GM19463 (cell line): ENCODE data around the gene PTGDS.
A peak's percentile ranks its signal among the peaks of the same experiment; 100 is the strongest.

Source experiments
- ATAC-seq: cut with Tn5 transposase; IDR thresholded peaks from one replicate; pipeline ENCODE4 v1.9.1; 2021; ENCODE audit warnings: mild to moderate bottlenecking, moderate library complexity; ENCODE audit not compliant: unreplicated experiment

The PTGDS gene

DNA sequence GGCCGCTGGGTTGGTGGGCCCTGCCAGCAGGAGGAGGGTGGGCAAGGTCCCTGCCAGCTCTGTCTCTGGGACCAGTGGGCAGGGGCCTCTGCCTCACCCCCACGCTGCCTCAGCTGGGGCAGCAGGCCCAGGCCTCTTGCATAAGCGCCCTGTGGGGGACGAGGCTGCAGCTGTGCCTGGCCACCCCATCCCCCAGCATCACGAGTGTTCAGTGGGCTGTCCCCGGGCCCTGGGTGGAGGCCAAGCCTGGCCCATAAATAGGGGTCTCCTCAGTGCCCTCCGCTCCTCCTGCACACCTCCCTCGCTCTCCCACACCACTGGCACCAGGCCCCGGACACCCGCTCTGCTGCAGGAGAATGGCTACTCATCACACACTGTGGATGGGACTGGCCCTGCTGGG is at the start of gene PTGDS:
PTGDS (plus strand) TSS at position 282 of the 400 bp plus-strand sequence; CDS start at position 357, 75 bp downstream.
- ATAC-seq, result no peak

DNA sequence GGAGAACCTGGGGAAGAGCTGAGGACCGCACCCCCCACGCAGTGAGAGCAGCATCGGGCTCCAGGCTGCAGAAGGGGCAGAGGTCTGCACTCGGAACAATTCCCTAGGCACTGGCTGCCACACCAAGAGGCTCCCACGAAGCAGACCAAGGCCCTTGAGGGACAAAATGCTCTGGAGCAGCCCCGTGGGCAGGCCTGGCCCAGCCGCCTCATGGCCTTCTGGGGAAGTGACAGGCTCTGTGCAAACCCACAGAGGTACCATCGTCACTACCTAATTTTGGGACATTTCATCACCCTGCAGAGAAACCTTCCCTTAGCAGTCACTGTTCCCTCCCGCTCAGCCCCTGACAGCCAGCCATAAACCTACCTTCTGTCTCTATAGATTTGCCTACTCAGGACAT is 48.7 kb upstream of the PTGDS start:
- no peak for ATAC-seq

DNA sequence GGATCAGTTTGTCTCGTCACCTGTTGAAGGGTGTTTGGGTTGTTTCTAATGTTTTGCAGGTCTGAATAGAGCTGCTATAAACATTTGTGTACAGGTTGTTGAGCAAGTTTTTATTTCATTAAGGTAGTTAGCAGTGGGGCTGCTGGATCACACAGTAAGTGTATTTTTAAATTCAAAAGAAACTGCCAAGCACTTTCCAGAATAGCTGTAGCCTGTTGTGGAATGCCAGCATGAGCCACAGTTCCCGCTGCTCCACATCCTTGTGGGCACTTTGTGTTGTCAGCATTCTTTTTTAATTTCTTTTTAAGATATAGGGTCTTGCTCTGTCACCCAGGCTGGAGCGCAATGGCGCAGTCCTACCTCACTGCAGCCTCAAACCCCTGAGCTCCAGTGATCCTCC is 47.3 kb upstream of the PTGDS start:
- ATAC-seq, result no peak

DNA sequence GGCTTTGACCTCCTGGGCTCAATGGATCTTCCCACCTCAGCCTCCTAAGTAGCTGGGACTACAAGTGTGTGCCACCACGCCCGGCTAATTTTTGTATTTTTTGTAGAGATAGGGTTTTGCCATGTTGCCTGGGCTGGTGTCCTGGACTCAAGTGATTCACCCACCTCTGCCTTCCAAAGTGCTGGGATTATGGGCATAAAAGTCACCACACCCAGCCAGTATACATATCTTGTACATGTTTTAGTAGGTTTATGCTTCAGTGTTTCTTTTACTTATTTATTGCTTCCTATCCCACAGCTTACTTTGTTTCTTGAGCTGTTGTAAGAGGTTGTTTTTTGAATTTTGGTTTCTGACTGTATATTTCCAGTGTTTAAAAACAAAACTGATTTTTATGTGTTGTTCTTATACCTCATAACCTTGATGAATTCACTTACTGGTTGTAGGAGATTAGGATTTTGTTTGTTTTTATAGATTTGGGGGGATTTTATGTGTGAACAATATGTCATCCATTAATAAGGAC is 45.6 kb upstream of the PTGDS start:
- ATAC-seq, result no peak

DNA sequence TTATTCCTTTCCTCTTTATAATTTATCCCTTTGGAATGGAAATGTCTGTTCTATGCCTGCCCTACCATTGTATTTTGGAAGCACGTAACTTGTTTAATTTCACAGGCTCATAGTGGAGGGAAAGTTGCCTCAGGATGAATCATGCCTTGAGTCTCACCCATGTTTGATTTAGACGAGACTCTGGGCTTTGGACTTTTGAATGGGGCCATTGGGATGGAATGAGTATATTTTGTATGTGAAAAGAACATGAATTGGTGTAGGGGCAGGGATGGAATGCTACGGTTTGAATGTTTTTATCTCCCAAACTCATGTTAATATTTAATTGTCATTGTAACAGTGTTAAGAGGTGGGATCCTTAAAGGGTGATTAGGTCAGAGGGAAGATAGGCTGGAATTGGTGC is 43.0 kb upstream of the PTGDS start:
- no peak for ATAC-seq

DNA sequence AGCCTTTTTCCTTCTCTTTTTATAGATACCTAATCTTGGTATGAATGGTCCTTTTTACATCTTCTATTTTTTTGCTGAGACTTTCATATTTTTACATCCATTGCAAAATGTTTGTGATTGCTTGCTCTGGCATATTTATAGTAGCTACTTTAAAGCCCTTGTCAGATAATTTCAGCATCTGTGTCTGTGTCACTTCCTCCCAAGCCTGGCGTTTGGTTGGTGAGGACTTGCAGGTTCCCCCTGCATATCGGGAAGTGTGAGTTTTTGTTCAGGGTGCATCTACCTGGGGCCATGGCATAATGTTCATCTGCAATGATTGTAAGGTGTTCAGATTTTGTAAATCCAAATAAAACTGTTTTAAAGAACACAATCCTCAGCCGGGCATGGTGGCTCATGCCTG is 41.7 kb upstream of the PTGDS start:
- no peak for ATAC-seq

DNA sequence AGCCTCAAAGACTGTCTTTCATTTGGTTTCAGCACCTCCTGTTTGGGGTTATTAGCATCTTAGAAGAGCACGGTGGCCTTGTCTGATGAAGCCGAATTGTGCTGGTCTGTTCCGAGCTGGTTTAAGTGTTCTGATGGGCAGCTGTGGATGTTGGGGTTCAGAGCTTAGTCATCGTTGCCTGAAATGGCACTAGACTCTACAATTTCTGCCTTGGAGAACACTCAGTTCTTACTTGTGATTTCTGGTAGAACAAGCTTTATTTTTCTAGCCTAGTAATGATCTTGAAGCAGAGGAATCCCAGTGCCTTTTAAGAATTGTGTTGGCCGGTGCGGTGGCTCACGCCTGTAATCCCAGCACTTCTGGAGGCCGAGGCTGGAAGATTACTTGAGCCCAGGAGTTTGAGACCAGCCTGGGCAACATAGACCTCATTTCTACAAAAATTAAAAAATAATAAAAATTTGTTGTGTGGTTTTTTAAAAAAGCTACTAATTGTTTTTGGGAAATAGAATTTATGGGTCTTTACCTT is 40.6 kb upstream of the PTGDS start:
- no peak for ATAC-seq

DNA sequence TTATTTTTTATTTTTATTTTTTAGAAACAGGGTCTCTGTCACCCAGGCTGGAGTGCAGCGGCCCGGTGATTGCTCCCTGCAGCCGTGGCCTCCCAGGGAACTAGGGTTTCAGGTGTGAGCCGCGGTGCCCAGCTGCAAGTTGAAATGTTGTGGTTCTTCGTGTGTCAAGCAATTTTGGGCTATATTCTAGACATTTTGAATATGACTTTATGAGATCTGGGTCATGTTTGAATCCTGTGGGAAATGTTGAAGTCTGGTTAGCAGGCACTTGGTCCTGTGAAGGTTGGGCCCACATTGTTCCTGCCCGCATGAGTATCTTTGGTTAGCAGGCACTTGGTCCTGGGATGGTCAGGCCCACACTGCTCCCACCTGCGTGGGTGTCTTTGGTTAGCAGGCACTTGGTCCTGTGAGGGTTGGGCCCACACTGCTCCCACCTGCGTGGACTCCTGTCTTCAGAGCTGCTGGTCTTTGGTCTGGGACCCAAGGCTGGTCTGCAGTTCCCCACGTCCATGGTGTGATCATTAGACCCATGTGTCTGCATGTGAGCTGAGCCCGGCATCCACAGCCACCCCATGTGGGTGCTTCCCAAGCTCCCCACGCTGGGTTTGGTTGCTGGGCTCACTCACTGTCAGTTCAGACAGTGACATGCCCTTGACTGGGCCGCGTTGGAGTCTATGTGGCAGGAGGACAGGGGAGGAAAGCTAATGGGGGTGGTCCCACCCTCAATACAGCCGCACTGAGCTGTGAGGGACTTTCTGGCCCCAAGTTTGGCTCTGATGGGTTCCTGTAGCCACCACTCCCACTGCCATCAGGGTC is 39.9 kb upstream of the PTGDS start:
- no peak for ATAC-seq

DNA sequence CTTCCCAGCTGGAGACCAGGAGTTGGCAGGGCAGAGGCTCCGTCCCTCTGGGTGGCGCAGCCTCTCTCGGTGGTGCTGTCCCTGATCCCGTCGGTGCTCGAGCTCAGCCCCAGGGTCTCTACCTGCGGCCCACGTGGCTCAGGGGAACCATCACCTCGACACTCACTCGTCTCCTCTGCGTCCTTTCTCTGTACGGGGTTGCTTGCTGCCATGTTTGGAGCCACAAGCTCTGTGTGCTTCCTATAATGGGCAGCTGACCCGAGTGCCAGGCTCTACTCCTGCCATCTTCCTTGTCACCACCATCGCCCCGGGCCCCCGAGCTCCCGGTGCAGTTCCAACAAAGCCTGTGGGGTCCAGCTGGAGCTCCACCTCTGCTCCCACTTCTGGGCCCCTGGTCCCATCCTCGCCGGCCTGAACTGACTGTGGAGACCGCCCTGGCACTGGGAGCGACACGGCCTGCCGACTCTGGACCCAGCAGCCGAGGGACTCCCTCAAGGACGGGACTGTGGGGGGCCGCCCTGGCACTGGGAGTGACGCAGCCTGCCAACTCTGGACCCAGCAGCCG is 37.8 kb upstream of the PTGDS start:
- ATAC-seq, result no peak

DNA sequence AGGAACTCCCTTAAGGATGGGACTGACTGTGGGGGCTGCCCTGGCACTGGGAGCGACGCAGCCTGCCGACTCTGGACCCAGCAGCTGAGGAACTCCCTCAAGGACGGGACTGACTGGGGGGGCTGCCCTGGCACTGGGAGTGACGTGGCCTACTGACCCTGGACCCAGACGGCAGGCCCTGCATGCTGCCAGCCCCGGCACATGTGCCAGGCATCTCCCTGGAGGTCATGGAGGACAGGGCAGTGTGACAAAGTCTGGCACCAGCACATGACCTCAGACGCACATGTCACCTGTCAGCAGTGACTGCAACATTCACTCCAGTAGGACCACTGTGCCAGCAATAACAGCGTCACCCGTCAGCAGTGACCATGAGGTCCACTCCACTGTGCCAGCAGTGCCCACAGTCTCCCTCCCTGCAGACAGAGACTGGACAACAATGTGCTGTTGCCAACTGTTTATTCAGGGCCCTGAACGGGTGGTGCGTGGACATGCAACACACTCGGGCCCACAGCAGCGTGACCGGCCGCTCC is 37.2 kb upstream of the PTGDS start:
- ATAC-seq, result no peak

DNA sequence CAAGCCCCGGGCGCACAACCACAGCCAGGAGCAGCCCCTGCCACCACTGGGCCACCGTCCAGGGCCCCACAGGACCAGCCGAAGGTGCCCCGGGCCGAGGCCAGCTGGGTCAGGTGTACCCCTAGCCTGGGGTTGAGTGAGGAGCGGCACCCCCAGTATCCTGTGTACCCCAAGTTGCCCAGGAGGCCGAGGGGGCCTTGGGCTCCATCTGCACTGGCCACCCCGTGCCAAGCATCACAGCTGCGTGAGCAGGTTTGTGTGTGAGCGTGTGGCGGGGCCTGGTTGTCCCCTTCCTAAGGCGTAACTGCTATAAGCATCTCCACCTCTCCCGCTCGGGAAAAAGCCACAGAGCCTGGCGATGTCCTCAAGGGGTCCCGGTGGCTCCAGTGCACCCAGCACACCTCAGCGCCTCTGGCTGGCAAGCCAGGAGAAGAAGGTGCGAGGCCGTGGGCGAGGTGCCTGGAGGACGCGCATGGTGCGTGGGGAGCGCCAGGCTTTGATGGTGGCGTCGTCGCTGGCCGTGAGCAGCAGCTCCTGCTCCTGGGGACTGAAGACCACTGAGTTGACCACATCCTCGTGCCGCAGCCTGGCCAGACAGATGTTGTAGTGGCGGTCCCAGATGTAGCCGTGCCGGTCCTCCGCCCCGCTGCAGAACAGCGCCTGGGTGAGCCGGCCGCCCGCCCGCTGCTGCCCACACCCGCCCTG is 36.6 kb upstream of the PTGDS start:
- ATAC-seq, result no peak

DNA sequence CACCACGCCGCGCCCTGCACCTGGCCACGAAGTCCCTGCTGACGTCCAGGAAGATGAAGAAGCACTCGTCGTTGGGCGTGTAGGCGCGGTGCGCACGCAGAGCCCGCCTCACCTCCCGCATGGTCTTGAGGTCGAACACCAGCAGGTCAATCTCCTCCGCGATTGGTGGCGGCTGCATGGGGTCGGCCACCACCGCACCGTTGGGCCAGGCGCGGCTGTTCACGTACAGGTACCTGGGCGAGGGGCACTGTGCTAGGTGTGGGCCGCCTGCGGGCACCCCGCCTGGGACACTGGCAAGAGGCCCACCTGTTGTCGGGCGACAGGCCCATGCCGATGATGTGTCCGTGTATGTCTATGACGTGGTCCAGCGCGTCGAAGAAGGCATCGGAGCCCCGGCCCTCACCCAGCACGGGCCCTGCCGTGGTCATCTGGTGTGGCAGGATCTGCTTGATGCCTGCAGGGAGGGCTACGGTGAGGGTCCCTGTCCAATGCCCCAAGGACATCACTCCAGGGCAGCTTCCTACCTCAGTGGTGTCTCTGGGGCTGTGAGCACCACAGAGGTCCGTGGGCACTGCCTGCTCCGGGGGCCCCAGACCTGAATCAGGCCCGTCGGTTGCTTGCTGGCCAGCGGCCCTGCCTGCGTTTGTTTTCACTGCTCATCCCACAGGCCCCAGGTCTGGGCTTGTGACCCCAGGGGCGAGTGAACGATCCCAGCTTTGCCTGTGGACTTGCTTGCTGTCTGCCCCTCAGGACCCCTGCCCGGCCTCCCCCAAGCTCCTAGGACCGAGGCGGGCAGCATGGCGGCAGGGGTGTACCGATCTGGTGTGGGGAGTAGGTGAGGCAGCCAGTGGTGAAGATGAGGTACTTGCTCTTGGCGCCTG is 35.8 kb upstream of the PTGDS start:
- ATAC-seq, result no peak

DNA sequence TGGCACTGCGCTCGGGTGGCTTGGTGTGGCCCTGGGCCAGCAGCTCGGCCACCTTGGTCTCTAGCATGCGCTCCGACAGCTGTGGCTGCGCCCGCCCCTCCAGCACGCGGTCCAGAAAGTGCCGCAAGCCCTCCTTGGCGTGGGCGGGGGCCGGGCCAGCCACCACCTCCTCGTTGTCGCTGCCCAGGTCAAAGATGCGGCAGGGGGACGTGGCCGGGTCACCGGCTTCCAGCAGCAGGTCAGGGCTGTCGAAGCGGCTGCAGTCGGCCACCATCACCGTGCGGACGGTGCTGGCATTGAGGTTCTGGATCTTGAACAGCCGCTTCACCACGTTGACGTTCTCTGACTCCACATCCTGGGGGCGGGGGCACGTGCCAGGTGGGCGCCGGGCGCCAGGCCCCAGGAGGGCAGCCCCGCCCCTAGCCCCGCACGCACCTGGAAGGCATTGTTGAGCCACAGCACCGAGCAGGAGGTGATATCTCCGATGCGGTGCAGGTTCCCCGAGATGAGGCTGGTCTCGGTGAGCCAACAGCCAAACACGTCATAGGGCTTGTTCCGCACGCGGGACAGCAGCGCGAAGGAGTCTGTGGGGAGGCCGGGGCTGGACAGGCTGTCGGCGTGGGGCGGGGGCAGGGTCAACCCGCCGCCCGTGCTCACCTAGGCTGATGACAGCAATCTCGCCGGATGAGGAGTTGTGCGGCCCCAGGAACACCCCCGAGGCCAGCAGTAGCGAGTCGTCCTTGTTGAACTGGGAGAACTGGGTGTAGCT is 35.0 kb upstream of the PTGDS start:
- no peak for ATAC-seq

DNA sequence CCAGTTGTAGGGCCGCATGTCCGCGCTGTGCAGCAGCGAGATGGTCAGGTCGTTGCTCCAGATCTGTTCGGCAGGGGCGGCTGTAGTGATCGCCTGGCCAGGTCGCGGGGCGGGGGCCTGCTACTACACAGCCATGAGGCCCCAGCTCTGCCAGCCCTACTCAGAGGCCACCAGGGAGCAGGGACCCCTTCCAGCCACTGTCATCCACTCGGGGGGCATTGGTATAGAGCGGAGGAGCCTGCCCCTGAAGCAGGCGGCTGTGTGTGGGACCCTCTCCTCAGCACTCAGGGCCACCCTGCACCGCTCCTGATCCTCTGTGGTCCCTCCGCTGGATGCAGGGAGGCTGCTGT is 34.4 kb upstream of the PTGDS start:
- ATAC-seq, result no peak

DNA sequence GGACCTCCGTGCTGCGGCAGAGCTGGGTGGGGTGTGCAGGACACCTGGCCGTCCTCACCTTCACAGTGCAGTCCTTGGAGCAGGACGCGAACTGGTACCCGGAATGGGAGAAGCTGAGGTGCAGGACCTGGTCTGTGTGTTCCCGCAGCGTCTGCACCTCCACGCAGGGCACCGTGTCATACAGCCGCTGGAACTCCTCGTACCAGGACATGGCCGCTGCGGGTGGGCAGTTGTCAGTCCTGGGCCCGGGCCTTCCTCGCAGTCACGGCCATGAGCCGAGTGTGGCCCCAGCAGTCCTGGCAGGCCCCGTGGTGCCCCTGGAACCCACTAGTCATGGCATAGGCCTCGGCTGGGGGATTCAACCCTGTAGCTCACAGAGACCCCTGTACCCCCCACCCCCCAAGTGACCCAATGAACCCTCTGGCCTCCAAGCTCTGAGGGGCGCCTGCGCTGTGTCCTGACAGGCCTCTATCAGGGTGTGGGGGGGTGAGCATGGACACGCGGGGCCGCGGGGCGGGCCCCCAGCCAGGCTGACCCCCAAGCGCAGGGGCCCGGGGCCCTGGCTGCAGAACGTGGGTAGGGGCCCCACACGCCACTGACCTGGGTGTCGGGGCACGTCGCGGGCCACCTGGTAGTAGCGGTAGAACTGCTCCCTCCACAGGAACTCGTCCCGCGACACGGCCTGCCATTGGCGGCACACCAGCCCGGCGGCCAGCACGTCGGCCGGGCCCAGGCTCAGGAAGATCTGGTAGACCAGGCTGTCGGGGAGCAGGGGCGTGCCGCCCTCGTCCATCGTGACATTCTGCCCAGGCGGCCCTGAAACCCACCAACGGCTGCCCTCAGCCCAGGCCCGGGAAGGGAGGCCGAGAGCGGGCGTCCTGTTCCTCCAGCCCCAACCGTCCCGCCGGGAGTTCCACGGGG is 33.8 kb upstream of the PTGDS start:
- ATAC-seq, result peak; percentile 9

DNA sequence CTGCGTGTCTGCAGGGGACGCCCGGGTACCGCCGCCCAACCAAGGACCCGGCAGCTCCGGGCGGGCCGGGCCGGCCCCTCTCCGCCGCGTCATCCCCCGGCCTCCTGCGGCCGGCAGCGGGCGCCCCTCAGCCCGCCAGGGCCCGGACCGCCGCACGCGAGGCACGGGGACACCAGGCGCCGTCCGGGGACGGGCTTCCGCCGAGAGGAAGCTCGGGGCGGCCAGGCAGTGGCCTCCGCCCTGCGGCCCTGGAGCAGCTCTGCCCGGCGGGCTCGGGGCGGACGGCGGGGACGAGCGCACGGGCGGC is 33.1 kb upstream of the PTGDS start:
- peak; percentile 40 for ATAC-seq

DNA sequence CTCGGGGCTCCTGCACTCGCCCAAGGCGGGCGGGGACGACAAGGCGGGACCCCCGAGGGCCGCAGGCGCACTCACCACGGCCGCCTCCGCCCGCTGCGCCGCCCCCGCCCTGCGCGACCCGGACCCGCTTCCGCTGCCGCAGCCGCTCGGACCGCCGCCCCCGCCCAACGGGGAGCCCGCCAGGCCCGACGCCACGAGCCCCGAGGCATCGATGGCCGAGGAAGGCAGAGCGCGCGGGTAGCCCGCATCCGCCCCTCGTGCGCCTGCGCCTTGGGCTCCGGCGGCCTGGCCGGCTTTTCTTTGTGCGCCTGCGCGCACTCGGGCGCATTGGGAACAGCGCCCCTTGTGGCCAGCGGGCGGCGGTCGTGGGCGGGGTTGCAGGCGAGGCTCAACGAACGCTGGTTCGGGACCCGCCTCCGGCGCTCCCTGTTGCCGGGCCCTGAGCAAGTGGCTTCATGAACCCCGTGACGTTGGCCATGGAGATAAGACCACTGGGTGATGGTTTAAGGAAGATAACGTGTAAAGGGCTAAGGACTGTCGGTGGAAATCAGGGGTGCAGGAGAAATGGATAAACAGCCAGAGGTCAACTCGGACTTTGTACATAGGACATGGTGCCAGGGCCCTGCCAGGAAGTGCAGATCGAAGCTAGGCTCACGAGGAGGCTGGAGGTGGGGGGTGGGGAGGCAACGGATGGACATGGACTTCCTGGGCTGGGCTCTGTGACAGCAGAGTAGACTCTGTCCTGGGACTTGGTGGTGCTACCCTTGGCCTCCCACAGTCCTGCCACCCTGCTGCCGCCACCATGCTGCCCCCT is 32.6 kb upstream of the PTGDS start, which contains the start of the genes C8G and FBXW5:
C8G (plus strand) TSS at position 725 of the 814 bp plus-strand sequence; CDS start at position 803, 78 bp downstream.
FBXW5 (minus strand) TSS at position 220 of the 814 bp plus-strand sequence. CDS start 655 bp downstream, outside the sequence.
- peak; percentile 81 for ATAC-seq
